HS-5 (cell line): ENCODE data around the gene DPYSL4.

Source experiments
- DNase-seq: peaks from one replicate; pipeline ENCODE4 v3.0.0-alpha.2; 2012; ENCODE audit warnings: low read depth

DPYSL4 gene

DNA sequence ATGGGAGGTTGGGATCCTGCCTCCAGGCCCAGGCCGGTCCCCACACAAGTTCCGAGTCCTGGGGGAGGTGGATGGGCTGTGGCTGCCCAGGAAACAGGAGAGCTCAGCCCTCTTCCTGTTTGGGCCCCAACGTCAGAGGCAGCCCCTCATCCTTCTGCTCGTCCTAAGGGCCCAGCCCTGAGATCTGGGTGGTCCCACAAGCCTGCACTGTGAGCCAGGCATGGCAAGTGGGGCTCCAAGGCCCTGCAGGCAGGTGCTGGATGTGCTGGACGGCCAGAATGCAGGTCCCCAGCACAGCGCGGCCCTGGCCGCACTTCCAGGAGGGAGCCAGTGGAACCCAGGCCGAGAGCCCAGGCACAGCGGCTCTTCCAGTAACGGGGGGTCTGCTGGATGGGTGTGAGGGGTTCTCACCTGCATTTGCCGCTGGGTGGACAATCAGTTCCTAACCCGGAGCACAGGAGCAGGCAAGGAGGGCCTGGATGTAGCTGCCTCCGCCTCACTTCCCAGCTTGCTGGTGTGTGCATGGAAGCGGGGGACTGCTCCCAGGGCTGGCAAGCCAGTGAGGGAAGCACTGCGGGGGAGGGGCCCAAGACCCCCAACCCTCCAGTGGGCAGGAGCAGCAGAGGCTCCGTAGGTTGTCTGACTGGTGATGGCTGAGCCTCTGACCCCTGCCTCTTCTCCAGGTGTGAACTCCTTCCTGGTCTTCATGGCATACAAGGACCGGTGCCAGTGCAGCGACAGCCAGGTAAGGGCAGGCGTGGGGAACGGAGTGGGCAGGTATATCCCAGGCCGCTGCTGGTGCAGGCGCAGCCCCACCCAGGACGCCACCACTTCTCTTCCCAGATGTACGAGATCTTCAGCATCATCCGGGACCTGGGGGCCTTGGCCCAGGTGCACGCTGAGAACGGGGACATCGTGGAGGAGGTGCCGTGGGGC lies 9.7 kb downstream of the DPYSL4 start:
- no peak for DNase-seq

GRCh38 chr10:132197271-132198067 lies 10.7 kb downstream of the DPYSL4 start:
- no peak for DNase-seq

DNA sequence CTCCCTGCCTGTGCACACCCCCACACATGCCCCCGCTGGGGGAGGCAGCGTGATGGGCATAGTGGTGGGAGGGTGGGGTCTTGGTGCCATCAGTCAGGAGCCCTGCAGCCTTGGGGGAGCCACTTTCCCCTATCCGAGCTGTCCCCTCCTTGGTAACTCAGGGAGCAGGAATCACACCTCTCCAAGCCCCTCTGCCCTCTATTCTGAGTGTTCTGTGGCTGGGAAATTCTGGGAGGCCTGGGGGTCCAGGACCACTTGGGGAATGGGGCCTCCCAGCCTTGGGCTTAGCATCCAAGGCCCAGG lies 11.3 kb downstream of the DPYSL4 start:
- no peak for DNase-seq

GRCh38 chr10:132198381-132199181 lies 11.8 kb downstream of the DPYSL4 start:
- no peak for DNase-seq

DNA sequence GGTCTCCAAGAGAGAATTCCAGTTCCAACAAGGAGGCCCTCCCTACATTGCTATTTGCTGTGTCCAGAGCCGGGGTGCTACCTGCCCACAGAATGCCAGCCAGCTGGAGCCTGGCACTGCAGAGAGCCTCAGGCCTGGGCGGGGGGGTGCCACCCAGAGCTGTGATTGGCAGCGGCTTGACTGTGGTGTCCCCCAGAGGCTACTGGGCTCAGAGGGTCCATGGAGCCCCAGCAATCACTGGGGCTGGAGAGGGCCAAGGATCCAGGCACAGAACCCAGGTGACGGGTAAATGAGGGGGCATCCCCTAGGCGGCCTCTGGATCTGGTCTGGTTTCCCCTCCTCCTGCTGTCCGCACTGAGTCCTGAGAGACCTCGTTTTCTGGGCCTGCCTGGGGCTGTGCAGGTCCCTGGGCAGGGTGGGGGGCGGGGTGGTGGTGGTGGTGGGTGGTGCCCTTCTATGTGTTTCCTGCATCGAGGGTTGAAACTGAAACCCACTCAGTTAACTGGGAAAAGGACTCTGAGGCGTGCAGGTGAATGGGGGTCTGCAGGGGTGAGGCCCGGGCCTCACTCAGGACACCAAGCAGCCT lies 12.6 kb downstream of the DPYSL4 start:
- no peak for DNase-seq

DNA sequence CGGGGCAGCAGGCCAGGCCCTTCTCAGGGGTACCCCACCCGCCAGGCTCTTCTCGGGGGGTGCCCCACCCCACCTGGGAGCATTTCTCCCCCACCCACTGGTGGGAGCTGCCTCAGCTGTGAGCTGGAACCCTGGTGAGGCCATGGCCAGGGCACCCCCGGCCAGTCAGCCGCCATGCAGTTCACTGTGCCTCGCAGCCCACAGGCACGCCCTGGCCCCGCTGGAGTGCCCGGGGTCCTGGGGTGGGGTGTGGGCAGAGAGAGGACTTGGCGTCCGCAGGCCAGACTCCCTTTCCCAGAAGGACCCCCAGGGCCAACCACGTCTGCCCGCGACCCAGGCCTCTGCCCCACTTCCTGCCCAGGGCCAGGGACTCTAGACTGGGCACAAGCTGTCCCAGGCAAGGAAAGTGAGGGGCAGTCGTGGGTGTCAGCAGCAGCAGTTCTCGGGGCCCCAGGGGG lies 13.1 kb downstream of the DPYSL4 start:
- no peak for DNase-seq

DNA sequence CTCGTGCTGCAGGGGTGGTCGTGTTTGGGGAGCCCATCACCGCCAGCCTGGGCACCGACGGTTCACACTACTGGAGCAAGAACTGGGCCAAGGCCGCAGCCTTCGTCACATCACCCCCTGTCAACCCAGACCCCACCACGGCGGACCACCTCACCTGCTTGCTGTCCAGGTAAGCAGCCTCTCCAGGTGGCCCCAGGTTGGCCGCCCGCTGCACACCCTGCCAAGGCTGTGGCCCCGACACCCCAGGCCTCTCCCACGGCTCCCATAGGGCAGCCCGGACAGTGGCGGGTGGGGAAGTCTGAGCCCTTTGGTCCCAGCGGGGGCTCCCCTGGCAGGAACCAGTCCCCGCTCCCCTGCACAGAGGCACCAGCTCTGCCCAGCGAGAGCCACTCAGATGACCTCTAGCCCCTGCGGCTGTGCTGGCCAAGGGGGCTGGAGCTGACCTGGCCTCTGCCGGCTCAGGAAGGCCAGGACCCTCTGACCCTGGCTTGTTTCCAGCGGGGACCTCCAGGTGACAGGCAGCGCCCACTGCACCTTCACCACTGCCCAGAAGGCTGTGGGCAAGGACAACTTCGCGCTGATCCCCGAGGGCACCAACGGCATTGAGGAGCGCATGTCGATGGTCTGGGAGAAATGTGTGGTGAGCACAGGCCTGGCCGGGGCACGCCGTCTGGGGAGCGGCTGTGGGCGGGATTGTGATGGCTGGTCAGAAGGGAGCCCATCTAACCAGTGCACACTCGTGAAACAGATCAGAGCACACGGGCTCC lies 13.8 kb downstream of the DPYSL4 start:
- no peak for DNase-seq

GRCh38 chr10:132201111-132201969 lies 14.6 kb downstream of the DPYSL4 start:
- no peak for DNase-seq

- no peak for DNase-seq
Measured at GRCh38 chr10:132202070-132202970, 15.6 kb downstream of the DPYSL4 start.

- no peak for DNase-seq
Measured at GRCh38 chr10:132203256-132204077, 16.7 kb downstream of the DPYSL4 start.

GRCh38 chr10:132204078-132204780 lies 17.5 kb downstream of the DPYSL4 start:
- no peak for DNase-seq

DNA sequence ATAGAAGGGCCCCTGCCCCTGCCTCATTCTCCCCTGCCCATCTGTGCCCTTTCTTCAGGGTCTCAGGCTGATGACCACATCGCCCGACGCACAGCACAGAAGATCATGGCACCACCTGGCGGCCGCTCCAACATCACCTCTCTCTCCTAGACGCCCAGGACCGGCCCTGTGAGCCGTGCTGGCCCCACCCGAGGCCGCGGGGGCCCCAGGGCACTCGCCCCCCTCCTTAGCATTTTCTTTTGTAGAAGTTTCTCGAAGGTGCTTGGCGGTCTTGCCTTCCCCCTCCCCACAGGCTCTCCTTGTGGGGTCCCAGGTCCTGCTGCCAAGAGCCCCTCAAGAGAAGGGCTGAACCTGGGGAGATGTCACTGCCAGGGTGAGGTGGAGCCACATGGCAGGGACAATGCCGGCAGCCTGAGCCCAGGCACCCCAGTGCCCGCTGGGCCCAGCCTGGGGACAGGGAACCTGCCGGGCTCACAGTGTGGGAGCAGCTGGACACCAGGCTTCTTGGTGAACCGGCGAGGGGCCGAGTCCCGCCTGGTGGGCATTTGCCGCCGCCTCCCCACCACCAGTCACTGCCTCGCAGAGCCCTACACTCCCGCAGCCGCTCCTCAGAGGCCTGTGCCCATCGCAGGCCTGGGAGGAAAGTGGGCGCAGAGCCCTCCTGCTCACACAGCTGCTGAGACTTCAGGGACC lies 18.2 kb downstream of the DPYSL4 start:
- DNase-seq = no peak

- DNase-seq = no peak
Measured at GRCh38 chr10:132205650-132206376, 19.1 kb downstream of the DPYSL4 start.

DNA sequence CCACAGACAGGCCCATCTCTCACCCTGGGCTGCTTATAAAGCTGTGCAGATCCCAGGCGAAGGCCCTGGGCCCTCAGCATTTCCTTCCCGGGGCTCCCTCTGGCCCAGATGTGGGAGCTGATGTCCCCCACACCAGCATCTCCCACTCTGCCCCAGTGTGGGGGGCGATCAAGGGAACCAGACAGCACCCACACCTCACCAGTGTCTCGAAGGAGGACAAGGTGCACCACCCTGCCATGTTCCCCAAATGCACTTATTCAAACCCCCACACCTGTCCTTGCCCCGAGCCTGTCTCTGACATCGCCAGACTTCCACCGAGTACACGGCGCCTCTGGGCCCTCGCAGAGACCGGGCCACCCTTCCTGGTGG lies 19.6 kb downstream of the DPYSL4 start:
- DNase-seq = no peak

GRCh38 chr10:132206806-132207535 lies 20.2 kb downstream of the DPYSL4 start:
- DNase-seq = no peak
